SK-N-SH treated with all-trans-retinoic acid at 6 μM for 48 hours (cell line): ENCODE data around the gene TXNDC16.

Experiments used
- ATAC-seq: fragments of 200-7000 bp; cut with Tn5 transposase; 3 replicates; pipeline ENCODE4 v1.9.1; 2020; ENCODE audit warnings: mild to moderate bottlenecking, moderate library complexity
- ARNTL ChIP-seq: fragments of 450-650 bp; formaldehyde crosslinking; IDR thresholded peaks from 2 replicates; pipeline ENCODE4 v1.5.0; 2020; ENCODE audit warnings: low read depth, mild to moderate bottlenecking, moderate library complexity, borderline replicate concordance
- BACH2 ChIP-seq: fragments of 250-450 bp; sonication (Bioruptor Pico); IDR thresholded peaks from 2 replicates; pipeline ENCODE4 v1.9.0; 2021; ENCODE audit warnings: mild to moderate bottlenecking, borderline replicate concordance
- CREB5 ChIP-seq: fragments of 250-450 bp; sonication (Bioruptor Pico); IDR thresholded peaks from 2 replicates; pipeline ENCODE4 v1.5.1; 2020; ENCODE audit warnings: low read depth, mild to moderate bottlenecking, moderate library complexity
- CSDC2 ChIP-seq: fragments of 250-450 bp; sonication (Bioruptor Pico); IDR thresholded peaks from 2 replicates; pipeline ENCODE4 v1.5.0; 2020; ENCODE audit warnings: mild to moderate bottlenecking, moderate library complexity
- ESRRG ChIP-seq: fragments of 250-450 bp; sonication (Bioruptor Pico); IDR thresholded peaks from 2 replicates; pipeline ENCODE4 v1.6.1; 2021; ENCODE audit warnings: mild to moderate bottlenecking
- GLIS3 ChIP-seq: fragments of 250-450 bp; sonication (Bioruptor Pico); IDR thresholded peaks from 2 replicates; pipeline ENCODE4 v1.5.0; 2020; ENCODE audit warnings: mild to moderate bottlenecking, moderate library complexity
- ISL1 ChIP-seq: fragments of 250-450 bp; sonication (Bioruptor Pico); IDR thresholded peaks from 2 replicates; pipeline ENCODE4 v2.1.2; 2022; ENCODE audit warnings: mild to moderate bottlenecking, moderate library complexity
- OSR1 ChIP-seq: fragments of 250-450 bp; sonication (Bioruptor Pico); IDR thresholded peaks from 2 replicates; pipeline ENCODE4 v1.8.0; 2022; ENCODE audit warnings: moderate library complexity, mild to moderate bottlenecking, inconsistent platforms
- PPARA ChIP-seq: fragments of 250-450 bp; sonication (Bioruptor Pico); IDR thresholded peaks from 2 replicates; pipeline ENCODE4 v1.5.0; 2020; ENCODE audit warnings: mild to moderate bottlenecking, borderline replicate concordance
- RARB ChIP-seq: fragments of 250-450 bp; sonication (Bioruptor Pico); IDR thresholded peaks from 2 replicates; pipeline ENCODE4 v1.8.0; 2021; ENCODE audit warnings: mild to moderate bottlenecking, moderate library complexity
- SNAI2 ChIP-seq: fragments of 250-450 bp; sonication (Bioruptor Pico); IDR thresholded peaks from 2 replicates; pipeline ENCODE4 v1.5.0; 2020; ENCODE audit warnings: mild to moderate bottlenecking, moderate library complexity
- TCF4 ChIP-seq: fragments of 250-450 bp; sonication (Bioruptor Pico); IDR thresholded peaks from 2 replicates; pipeline ENCODE4 v1.8.0; 2021; ENCODE audit warnings: mild to moderate bottlenecking, moderate library complexity, borderline replicate concordance
- TOX ChIP-seq: fragments of 250-450 bp; sonication (Bioruptor Pico); IDR thresholded peaks from 2 replicates; pipeline ENCODE4 v1.8.0; 2021; ENCODE audit warnings: mild to moderate bottlenecking, moderate library complexity, borderline replicate concordance
- TSHZ2 ChIP-seq: fragments of 250-450 bp; sonication (Bioruptor Pico); IDR thresholded peaks from 2 replicates; pipeline ENCODE4 v1.5.0; 2020; ENCODE audit warnings: mild to moderate bottlenecking, moderate library complexity
- ZC3H10 ChIP-seq: fragments of 250-450 bp; sonication (Bioruptor Pico); IDR thresholded peaks from 2 replicates; pipeline ENCODE4 v1.5.1; 2021; ENCODE audit warnings: mild to moderate bottlenecking, moderate library complexity
- ZFP3 ChIP-seq: fragments of 250-450 bp; sonication (Bioruptor Pico); IDR thresholded peaks from 2 replicates; pipeline ENCODE4 v1.5.0; 2020; ENCODE audit warnings: mild to moderate bottlenecking, moderate library complexity
- ZFP30 ChIP-seq: fragments of 450-650 bp; formaldehyde crosslinking; IDR thresholded peaks from 2 replicates; pipeline ENCODE4 v1.5.0; 2022; ENCODE audit warnings: mild to moderate bottlenecking, moderate library complexity
- ZNF565 ChIP-seq: fragments of 450-650 bp; formaldehyde crosslinking; conservative IDR thresholded peaks from 2 replicates; pipeline ENCODE4 v1.5.0; 2020; ENCODE audit warnings: low read depth, mild to moderate bottlenecking, moderate library complexity
- ZNF8 ChIP-seq: fragments of 450-650 bp; formaldehyde crosslinking; IDR thresholded peaks from 2 replicates; pipeline ENCODE4 v1.5.0; 2020; ENCODE audit warnings: mild to moderate bottlenecking, moderate library complexity
- TF ChIP-seq, protein P1 (sequence below): fragments of 250-450 bp; sonication (Bioruptor Pico); IDR thresholded peaks from 2 replicates; pipeline ENCODE4 v1.5.1; 2021; ENCODE audit warnings: mild to moderate bottlenecking, moderate library complexity
- TF ChIP-seq, protein P2 (sequence below): fragments of 250-450 bp; sonication (Bioruptor Pico); IDR thresholded peaks from 2 replicates; pipeline ENCODE4 v1.8.0; 2021; ENCODE audit warnings: low read depth, mild to moderate bottlenecking, moderate library complexity, borderline replicate concordance

The TXNDC16 gene

GRCh38 chr14:52598568-52598967 lies 46.3 kb upstream of the TXNDC16 start (continued):
- TF ChIP-seq, protein P1, sequence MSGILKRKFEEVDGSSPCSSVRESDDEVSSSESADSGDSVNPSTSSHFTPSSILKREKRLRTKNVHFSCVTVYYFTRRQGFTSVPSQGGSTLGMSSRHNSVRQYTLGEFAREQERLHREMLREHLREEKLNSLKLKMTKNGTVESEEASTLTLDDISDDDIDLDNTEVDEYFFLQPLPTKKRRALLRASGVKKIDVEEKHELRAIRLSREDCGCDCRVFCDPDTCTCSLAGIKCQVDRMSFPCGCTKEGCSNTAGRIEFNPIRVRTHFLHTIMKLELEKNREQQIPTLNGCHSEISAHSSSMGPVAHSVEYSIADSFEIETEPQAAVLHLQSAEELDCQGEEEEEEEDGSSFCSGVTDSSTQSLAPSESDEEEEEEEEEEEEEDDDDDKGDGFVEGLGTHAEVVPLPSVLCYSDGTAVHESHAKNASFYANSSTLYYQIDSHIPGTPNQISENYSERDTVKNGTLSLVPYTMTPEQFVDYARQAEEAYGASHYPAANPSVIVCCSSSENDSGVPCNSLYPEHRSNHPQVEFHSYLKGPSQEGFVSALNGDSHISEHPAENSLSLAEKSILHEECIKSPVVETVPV (CRISPR knock-in tag) = no peak
- TF ChIP-seq, protein P2, sequence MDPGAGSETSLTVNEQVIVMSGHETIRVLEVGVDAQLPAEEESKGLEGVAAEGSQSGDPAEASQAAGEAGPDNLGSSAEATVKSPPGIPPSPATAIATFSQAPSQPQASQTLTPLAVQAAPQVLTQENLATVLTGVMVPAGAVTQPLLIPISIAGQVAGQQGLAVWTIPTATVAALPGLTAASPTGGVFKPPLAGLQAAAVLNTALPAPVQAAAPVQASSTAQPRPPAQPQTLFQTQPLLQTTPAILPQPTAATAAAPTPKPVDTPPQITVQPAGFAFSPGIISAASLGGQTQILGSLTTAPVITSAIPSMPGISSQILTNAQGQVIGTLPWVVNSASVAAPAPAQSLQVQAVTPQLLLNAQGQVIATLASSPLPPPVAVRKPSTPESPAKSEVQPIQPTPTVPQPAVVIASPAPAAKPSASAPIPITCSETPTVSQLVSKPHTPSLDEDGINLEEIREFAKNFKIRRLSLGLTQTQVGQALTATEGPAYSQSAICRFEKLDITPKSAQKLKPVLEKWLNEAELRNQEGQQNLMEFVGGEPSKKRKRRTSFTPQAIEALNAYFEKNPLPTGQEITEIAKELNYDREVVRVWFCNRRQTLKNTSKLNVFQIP = no peak
- TF ChIP-seq OSR1 (CRISPR knock-in tag) (no peak), BACH2 (CRISPR knock-in tag) (no peak)

GRCh38 chr14:52596861-52597260 lies 44.6 kb upstream of the TXNDC16 start:
- TF ChIP-seq ZFP3 (CRISPR knock-in tag) = no peak
- TF ChIP-seq TOX = no peak
- TF ChIP-seq OSR1 (CRISPR knock-in tag) = no peak
- no peak for TF ChIP-seq ZNF8 (CRISPR knock-in tag)
- no peak for TF ChIP-seq RARB (CRISPR knock-in tag)
- TF ChIP-seq TCF4 (CRISPR knock-in tag) = no peak
- TF ChIP-seq, protein P1 (CRISPR knock-in tag) = no peak
- TF ChIP-seq ZNF565 (CRISPR knock-in tag) = no peak
- TF ChIP-seq SNAI2 (CRISPR knock-in tag) = no peak
- no peak for TF ChIP-seq GLIS3 (CRISPR knock-in tag)
- no peak for TF ChIP-seq ARNTL (CRISPR knock-in tag)
- TF ChIP-seq TSHZ2 = no peak
- TF ChIP-seq PPARA (CRISPR knock-in tag) = no peak
- no peak for TF ChIP-seq CREB5 (CRISPR knock-in tag)
- no peak for TF ChIP-seq BACH2 (CRISPR knock-in tag)
- TF ChIP-seq ZC3H10 = no peak
- TF ChIP-seq, all 23 proteins: peak for 0
- no peak for ATAC-seq

DNA sequence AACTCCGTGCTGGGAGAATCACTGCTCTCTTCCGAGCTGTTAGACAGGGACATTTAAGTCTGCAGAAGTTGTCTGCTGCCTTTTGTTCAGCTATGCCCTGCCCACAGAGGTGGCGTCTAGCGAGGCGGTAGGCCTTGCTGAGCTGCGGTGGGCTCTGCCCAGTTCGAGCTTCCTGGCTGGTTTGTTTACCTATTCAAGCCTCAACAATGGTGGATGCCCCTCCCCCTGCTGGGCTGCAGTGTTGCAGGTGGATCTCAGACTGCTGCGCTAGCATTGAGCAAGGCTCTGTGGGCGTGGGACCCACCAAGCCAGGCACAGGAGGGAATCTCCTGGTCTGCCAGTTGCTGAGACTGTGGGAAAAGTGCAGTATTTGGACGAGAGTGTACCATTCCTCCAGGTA lies 44.0 kb upstream of the TXNDC16 start:
- TF ChIP-seq ZFP30 (no peak), ZNF565 (CRISPR knock-in tag) (no peak), ESRRG (no peak)
- no peak for ATAC-seq

DNA sequence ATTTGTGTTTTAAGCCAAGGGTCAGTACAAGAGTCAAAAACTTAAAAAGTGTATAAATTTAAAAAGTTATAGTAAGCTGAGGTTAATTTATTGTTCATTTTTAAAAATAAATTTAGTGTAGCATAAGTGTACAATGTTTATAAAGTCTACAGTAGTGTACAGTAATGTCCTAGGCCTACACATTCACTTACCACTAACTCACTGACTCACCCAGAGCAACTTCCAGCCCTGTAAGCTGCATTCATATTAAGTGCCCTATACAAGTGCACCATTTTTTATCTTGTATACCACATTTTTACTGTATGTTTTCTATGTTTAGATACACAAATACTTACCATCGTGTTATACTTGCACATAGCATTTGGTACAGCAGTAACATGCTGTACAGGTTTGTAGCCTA lies 38.0 kb upstream of the TXNDC16 start:
- ATAC-seq = no peak
- TF ChIP-seq ARNTL (CRISPR knock-in tag) = no peak
- no peak for TF ChIP-seq CSDC2 (CRISPR knock-in tag)
- TF ChIP-seq ZFP30 = no peak
- TF ChIP-seq ZC3H10 = no peak
- TF ChIP-seq SNAI2 (CRISPR knock-in tag) = no peak
- TF ChIP-seq, protein P2 = no peak
- no peak for TF ChIP-seq BACH2 (CRISPR knock-in tag)
- TF ChIP-seq ZNF565 (CRISPR knock-in tag) = no peak
- no peak for TF ChIP-seq TOX
- TF ChIP-seq ZFP3 (CRISPR knock-in tag) = no peak
- no peak for TF ChIP-seq PPARA (CRISPR knock-in tag)
- no peak for TF ChIP-seq ISL1
- TF ChIP-seq TSHZ2 = no peak
